GM12878 (cell line): ENCODE results near the gene TMEM254. TPM values are rescaled to one million over a fixed set of nuclear protein-coding genes. Genes with fewer than 3 reads are reported as not detected.

Source experiments
- ATAC-seq: fragments of 200-7000 bp; cut with Tn5 transposase; 3 replicates; pipeline ENCODE4 v1.9.1; 2020; ENCODE audit warnings: mild to moderate bottlenecking, moderate library complexity
- BruUV-seq: library from RNA; stranded (reverse); fragments of 400-500 nt; replicated peaks from 2 replicates; lab custom pipeline; 2021; lab: Mats Ljungman, UMichigan
- CTCF ChIA-PET: fragments of 300-600 bp; sonication (Branson Sonifier 250); formaldehyde crosslinking; extraction: SDS; loops from one replicate; lab custom pipeline; 2021; ENCODE audit warnings: inconsistent platforms; lab: Yijun Ruan, JAX
- POLR2A ChIA-PET: fragments of 350-600 bp; formaldehyde crosslinking; extraction: SDS; loops from one replicate; lab custom pipeline; 2021; ENCODE audit warnings: inconsistent platforms; lab: Charles Lee
- RAD21 ChIA-PET: fragments of 300-600 bp; sonication (Branson Sonifier 250); formaldehyde crosslinking; loops from one replicate; lab custom pipeline; 2023; ENCODE audit warnings: antibody characterized with exemption; ENCODE audit not compliant: unreplicated experiment; lab: Charles Lee
- SMC1A ChIA-PET: fragments of 300-600 bp; sonication (Branson Sonifier 250); formaldehyde crosslinking; loops from one replicate; lab custom pipeline; 2023; ENCODE audit not compliant: unreplicated experiment, uncharacterized antibody; lab: Charles Lee
- DNase-seq: peaks from one replicate; pipeline ENCODE4 v3.0.0-alpha.2; 2011; ENCODE audit warnings: low read depth, low spot score
- FAIRE-seq: peaks from 3 replicates; lab custom pipeline; 2011; peaks lifted over from hg19 to GRCh38; lab: Jason Lieb, UNC
- H2AFZ ChIP-seq: 2 replicates; pipeline ENCODE4 v1.6.0; 2011; ENCODE audit warnings: low read depth, low read length, control low read depth; ENCODE audit not compliant: control insufficient read depth
- H3K27ac ChIP-seq: 2 replicates; pipeline ENCODE4 v1.5.1; 2011; ENCODE audit warnings: control low read depth; ENCODE audit not compliant: control insufficient read depth, insufficient read depth
- H3K27me3 ChIP-seq, 2 experiments: replicated peaks in 1 of 2; 2 replicates each; pipeline versions ENCODE4 v1.6.0 to v1.6.1; 2011; ENCODE audit warnings: low read length in 1 of 2; ENCODE audit not compliant: control insufficient read depth in 2 of 2, insufficient read depth in 2 of 2
- H3K36me3 ChIP-seq, 2 experiments: 2 replicates each; pipeline ENCODE4 v1.5.1; 2011; ENCODE audit warnings: low read length in 1 of 2; ENCODE audit not compliant: control insufficient read depth in 2 of 2, insufficient read depth in 2 of 2
- H3K4me1 ChIP-seq: 2 replicates; pipeline ENCODE4 v1.6.1; 2011; ENCODE audit warnings: mild to moderate bottlenecking, low read length, moderate library complexity, mixed read lengths; ENCODE audit not compliant: control insufficient read depth, insufficient read depth
- H3K4me2 ChIP-seq: 2 replicates; pipeline ENCODE4 v1.6.0; 2011; ENCODE audit warnings: control low read depth; ENCODE audit not compliant: control insufficient read depth, insufficient read depth
- H3K4me3 ChIP-seq: fragments of 200-600 bp; sonication (generic); 2 replicates; pipeline ENCODE4 v1.5.1; 2016
- H3K79me2 ChIP-seq: 2 replicates; pipeline ENCODE4 v1.6.0; 2011; ENCODE audit warnings: low read length; ENCODE audit not compliant: control insufficient read depth, insufficient read depth
- H3K9ac ChIP-seq: 2 replicates; pipeline ENCODE4 v1.8.0; 2011; ENCODE audit warnings: low read length, control low read depth, mixed read lengths; ENCODE audit not compliant: control insufficient read depth, insufficient read depth
- H3K9me3 ChIP-seq: replicated peaks from 3 replicates; pipeline ENCODE4 v1.5.1; 2011; ENCODE audit warnings: mild to moderate bottlenecking, low read length; ENCODE audit not compliant: control insufficient read depth, insufficient read depth
- H4K20me1 ChIP-seq: 2 replicates; pipeline ENCODE4 v1.6.0; 2011; ENCODE audit not compliant: control insufficient read depth, insufficient read depth
- BRCA1 ChIP-seq: IDR thresholded peaks from 2 replicates; pipeline ENCODE4 v1.6.1; 2011; ENCODE audit warnings: low read depth, low read length, improper control_type of control experiment
- CHD4 ChIP-seq: fragments of 200-600 bp; sonication (generic); IDR thresholded peaks from 2 replicates; pipeline ENCODE4 v1.6.1; 2016; ENCODE audit warnings: mild to moderate bottlenecking
- DPF2 ChIP-seq: fragments of 450-650 bp; IDR thresholded peaks from 2 replicates; pipeline ENCODE4 v1.6.1; 2017; ENCODE audit warnings: mild to moderate bottlenecking
- ETV6 ChIP-seq, 2 experiments: fragments of 450-650 bp in 1 of 2; IDR thresholded peaks in 1 of 2; conservative IDR thresholded peaks in 1 of 2; 2 replicates each; pipeline ENCODE4 v1.6.1; 2014; ENCODE audit warnings: antibody characterized with exemption in 1 of 2, borderline replicate concordance in 1 of 2, low read depth in 1 of 2, mild to moderate bottlenecking in 1 of 2, moderate library complexity in 1 of 2
- FOS ChIP-seq: IDR thresholded peaks from 3 replicates; pipeline ENCODE4 v1.6.1; 2011; ENCODE audit warnings: borderline replicate concordance; ENCODE audit not compliant: insufficient read length; ENCODE audit errors: extremely low read depth
- GATAD2B ChIP-seq: fragments of 450-650 bp; conservative IDR thresholded peaks from 2 replicates; pipeline ENCODE4 v1.6.1; 2017; ENCODE audit warnings: low read depth, mild to moderate bottlenecking, moderate library complexity
- KDM1A ChIP-seq: fragments of 200-600 bp; sonication (generic); IDR thresholded peaks from 2 replicates; pipeline ENCODE4 v1.6.1; 2016; ENCODE audit warnings: borderline replicate concordance
- MEF2B ChIP-seq: fragments of 450-650 bp; IDR thresholded peaks from 2 replicates; pipeline ENCODE4 v1.6.1; 2018; ENCODE audit warnings: mild to moderate bottlenecking, moderate library complexity; ENCODE audit not compliant: partially characterized antibody, poor library complexity, severe bottlenecking
- NFIC ChIP-seq: IDR thresholded peaks from 2 replicates; pipeline ENCODE4 v1.6.1; 2012; ENCODE audit warnings: low read depth, mild to moderate bottlenecking, inconsistent platforms, low read length, moderate library complexity
- PAX8 ChIP-seq: fragments of 450-650 bp; IDR thresholded peaks from 2 replicates; pipeline ENCODE4 v1.6.1; 2017; ENCODE audit warnings: mild to moderate bottlenecking, moderate library complexity
- PKNOX1 ChIP-seq: fragments of 450-650 bp; IDR thresholded peaks from 2 replicates; pipeline ENCODE4 v1.6.1; 2016; ENCODE audit warnings: mild to moderate bottlenecking
- RELA ChIP-seq: fragments of 450-650 bp; IDR thresholded peaks from 2 replicates; pipeline ENCODE4 v1.8.0; 2014; ENCODE audit warnings: borderline replicate concordance; ENCODE audit not compliant: partially characterized antibody
- SMAD1 ChIP-seq: fragments of 450-650 bp; IDR thresholded peaks from 2 replicates; pipeline ENCODE4 v1.6.1; 2018; ENCODE audit warnings: mild to moderate bottlenecking, low read depth; ENCODE audit not compliant: partially characterized antibody
- SPI1 ChIP-seq: IDR thresholded peaks from 2 replicates; pipeline ENCODE4 v1.6.1; 2011; ENCODE audit warnings: low read depth, mild to moderate bottlenecking, low read length, moderate library complexity, borderline replicate concordance; ENCODE audit not compliant: insufficient read depth
- SREBF1 ChIP-seq: IDR thresholded peaks from 2 replicates; pipeline ENCODE4 v1.6.1; 2012; ENCODE audit warnings: mild to moderate bottlenecking, low read length
- ZSCAN29 ChIP-seq: fragments of 450-650 bp; IDR thresholded peaks from 2 replicates; pipeline ENCODE4 v1.6.1; 2017; ENCODE audit warnings: mild to moderate bottlenecking, moderate library complexity
- WGBS: methylation state at CpG from one replicate; pipeline ENCODE4 v1.1.6; 2016; ENCODE audit warnings: low lambda C conversion rate; ENCODE audit not compliant: insufficient replicate concordance, insufficient coverage; ENCODE audit errors: missing lambda C conversion rate; 5-methylcytosine and 5-hydroxymethylcytosine counted together
- in situ Hi-C: fragments of 300-500 bp; cut with MboI; formaldehyde crosslinking; loops from 9 replicates; pipeline ENCODE4 v1.14.3; 2018; ENCODE audit warnings: mixed read lengths
- intact Hi-C: fragments of 100-400 bp; cut with micrococcal nuclease; formaldehyde crosslinking; loops from one replicate; pipeline ENCODE4 v1.14.2; 2022; ENCODE audit not compliant: unreplicated experiment
- polyA plus RNA-seq, 11 experiments: library from polyadenylated mRNA; depleted of rRNA in 4 of 11; unstranded in 6 of 11; stranded (reverse) in 5 of 11; fragments of >200 nt; fragmentation: Nextera tagmentation in 4 of 11; fragmentation: Illumina TruSeq in 1 of 11; extraction: Ambion mirVana in 4 of 11; extraction: Trizol in 1 of 11; gene quantifications; 1 replicate in 1 of 11; 2 replicates in 10 of 11; pipeline versions ENCODE4 v1.2.1 to v1.2.3, GENCODE V29; 2011 to 2016; ENCODE audit warnings: inconsistent platforms in 2 of 11, missing spikeins in 2 of 11, low read depth in 1 of 11
- total RNA-seq, 4 experiments: library from RNA; depleted of rRNA in 3 of 4; stranded (reverse); fragments of >200 nt in 3 of 4; fragmentation: Illumina TruSeq in 1 of 4; extraction: Trizol in 1 of 4; gene quantifications; 2 replicates each; pipeline versions ENCODE4 v1.2.1 to v1.2.3, GENCODE V29; 2013 to 2021
- TF ChIP-seq, protein P1 (sequence below): fragments of 450-650 bp; IDR thresholded peaks from 2 replicates; pipeline ENCODE4 v1.6.1; 2016; ENCODE audit warnings: mild to moderate bottlenecking, moderate library complexity, borderline replicate concordance

The TMEM254 gene
- total and polyA plus RNA-seq, 10 of the 15 experiments (the other 5 are each of a cell fraction or from before 2014, with no cell fraction given) = 5.6 to 29.0 (median 13.1) TPM

DNA sequence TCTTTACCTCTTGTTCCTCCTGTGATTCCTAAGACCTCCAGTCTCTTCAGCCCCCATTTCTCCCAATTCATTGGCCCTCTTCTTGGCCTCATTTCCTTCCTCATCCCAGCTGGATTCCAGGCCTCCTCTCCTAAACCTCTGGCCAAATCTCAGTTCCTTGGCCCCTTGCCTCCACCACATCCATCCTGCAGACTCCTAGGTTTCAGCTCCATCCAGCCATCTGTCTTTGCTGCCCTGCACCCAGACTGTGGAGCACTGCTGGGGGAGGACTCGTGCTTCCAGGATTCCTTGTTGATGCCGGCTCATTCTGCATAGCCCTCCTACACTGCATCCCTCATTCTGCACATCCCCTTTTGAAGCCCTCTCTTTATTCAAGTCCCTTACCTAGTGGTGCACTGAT is 60.8 kb downstream of the TMEM254 start:
- SMC1A ChIA-PET = no interaction called here

GRCh38 chr10:80140251-80140650 is 61.8 kb downstream of the TMEM254 start:
- H3K79me2 ChIP-seq = no peaks in the 10 kb centered on the region
- ChIA-PET CTCF (interaction anchor here (0.5 to 1.5 kb wide), 2 partner anchors 36 to 82 kb away, joined by 3 to 6 read pairs; no protein-coding TSS in a partner anchor), POLR2A (no interaction called here), SMC1A (interaction anchor here (1.6 to 1.8 kb wide), 2 partner anchors 82 to 121 kb away, joined by 4 read pairs; no protein-coding TSS in a partner anchor), RAD21 (no interaction called here)
- no peak for FAIRE-seq
- H3K36me3 ChIP-seq = no peaks in the 10 kb centered on the region
- DNase-seq = no peak
- no peak overlapping the region for H3K4me3 ChIP-seq
- intact Hi-C loops (no loop called here), in situ Hi-C loops (no loop called here)
- 55% methylated on average over 7 of the region's 7 CpGs for WGBS
- no peak overlapping the region for H3K4me2 ChIP-seq
- ATAC-seq = no peak
- H3K9me3 ChIP-seq = no peaks in the 10 kb centered on the region
- H3K27ac ChIP-seq = no peak overlapping the region
- H2AFZ ChIP-seq = no peak overlapping the region
- H3K9ac ChIP-seq = no peak overlapping the region
- no peaks in the 10 kb centered on the region for H4K20me1 ChIP-seq
- H3K27me3 ChIP-seq = no peaks in the 10 kb centered on the region; a peak in 1 of 4 replicates
- no TSS peak for BruUV-seq
- H3K4me1 ChIP-seq = peaks cover 7% of the 10 kb centered on the region
- TF ChIP-seq PKNOX1 (no peak), SPI1 (no peak), ZSCAN29 (no peak), SREBF1 (no peak), PAX8 (no peak), KDM1A (no peak), SMAD1 (no peak), FOS (no peak)
- TF ChIP-seq, protein P1, sequence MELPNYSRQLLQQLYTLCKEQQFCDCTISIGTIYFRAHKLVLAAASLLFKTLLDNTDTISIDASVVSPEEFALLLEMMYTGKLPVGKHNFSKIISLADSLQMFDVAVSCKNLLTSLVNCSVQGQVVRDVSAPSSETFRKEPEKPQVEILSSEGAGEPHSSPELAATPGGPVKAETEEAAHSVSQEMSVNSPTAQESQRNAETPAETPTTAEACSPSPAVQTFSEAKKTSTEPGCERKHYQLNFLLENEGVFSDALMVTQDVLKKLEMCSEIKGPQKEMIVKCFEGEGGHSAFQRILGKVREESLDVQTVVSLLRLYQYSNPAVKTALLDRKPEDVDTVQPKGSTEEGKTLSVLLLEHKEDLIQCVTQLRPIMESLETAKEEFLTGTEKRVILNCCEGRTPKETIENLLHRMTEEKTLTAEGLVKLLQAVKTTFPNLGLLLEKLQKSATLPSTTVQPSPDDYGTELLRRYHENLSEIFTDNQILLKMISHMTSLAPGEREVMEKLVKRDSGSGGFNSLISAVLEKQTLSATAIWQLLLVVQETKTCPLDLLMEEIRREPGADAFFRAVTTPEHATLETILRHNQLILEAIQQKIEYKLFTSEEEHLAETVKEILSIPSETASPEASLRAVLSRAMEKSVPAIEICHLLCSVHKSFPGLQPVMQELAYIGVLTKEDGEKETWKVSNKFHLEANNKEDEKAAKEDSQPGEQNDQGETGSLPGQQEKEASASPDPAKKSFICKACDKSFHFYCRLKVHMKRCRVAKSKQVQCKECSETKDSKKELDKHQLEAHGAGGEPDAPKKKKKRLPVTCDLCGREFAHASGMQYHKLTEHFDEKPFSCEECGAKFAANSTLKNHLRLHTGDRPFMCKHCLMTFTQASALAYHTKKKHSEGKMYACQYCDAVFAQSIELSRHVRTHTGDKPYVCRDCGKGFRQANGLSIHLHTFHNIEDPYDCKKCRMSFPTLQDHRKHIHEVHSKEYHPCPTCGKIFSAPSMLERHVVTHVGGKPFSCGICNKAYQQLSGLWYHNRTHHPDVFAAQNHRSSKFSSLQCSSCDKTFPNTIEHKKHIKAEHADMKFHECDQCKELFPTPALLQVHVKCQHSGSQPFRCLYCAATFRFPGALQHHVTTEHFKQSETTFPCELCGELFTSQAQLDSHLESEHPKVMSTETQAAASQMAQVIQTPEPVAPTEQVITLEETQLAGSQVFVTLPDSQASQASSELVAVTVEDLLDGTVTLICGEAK = no peak

More for the DNA sequence above, 60.8 kb downstream of the TMEM254 start:
- Histone ChIP-seq H3K4me1 (peaks cover 4% of the 10 kb centered on the region), H3K27ac (no peak overlapping the region), H3K4me2 (no peak overlapping the region), H4K20me1 (no peaks in the 10 kb centered on the region), H3K4me3 (no peak overlapping the region), H2AFZ (no peak overlapping the region), H3K36me3 (no peaks in the 10 kb centered on the region), H3K9ac (no peak overlapping the region), H3K9me3 (no peaks in the 10 kb centered on the region), H3K27me3 (no peaks in the 10 kb centered on the region; a peak in 1 of 4 replicates), H3K79me2 (no peaks in the 10 kb centered on the region)
- in situ Hi-C loops = no loop called here
- TF ChIP-seq RELA (no peak), DPF2 (no peak), NFIC (no peak), CHD4 (no peak), GATAD2B (no peak), BRCA1 (no peak), ZSCAN29 (no peak), ETV6 (conservative IDR thresholded peaks at IDR 0.05 in 1 of 2, IDR thresholded peaks at IDR 0.05 in 1 of 2; ENCODE audit: borderline replicate concordance in 1 of 2, low read depth in 1 of 2) (no peak), MEF2B (no peak)
- no TSS peak for BruUV-seq
- ATAC-seq = no peak
- CTCF ChIA-PET = interaction anchor here (1.1 kb wide), 1 partner anchor 83 kb away, joined by 3 read pairs; no protein-coding TSS in a partner anchor
- RAD21 ChIA-PET = no interaction called here
- DNase-seq = no peak
- POLR2A ChIA-PET = interaction anchor here (0.6 kb wide), 1 partner anchor 21 kb away, joined by 3 read pairs; no protein-coding TSS in a partner anchor
- FAIRE-seq = no peak
- intact Hi-C loops = no loop called here
- WGBS = 49% methylated on average over 2 of the region's 2 CpGs
